ENCODE results near the gene PLA2G4F. TPM values are rescaled to one million over a fixed set of nuclear protein-coding genes. Genes with fewer than 3 reads are reported as not detected.

The PLA2G4F gene
- total RNA-seq, 1 experiment from 2014 or later: not detected

- Histone ChIP-seq H3K9me2 (replicated peaks; ENCODE audit: insufficient read depth, low read length) (no peaks in the 10 kb centered on the region), H4K20me1 (ENCODE audit: insufficient read depth, low read depth, low read length) (no peaks in the 10 kb centered on the region), H3K27ac (ENCODE audit: low read length) (no peak overlapping the region), H2AFZ (ENCODE audit: low read length) (no peak overlapping the region), H3K9ac (ENCODE audit: low read length) (no peak overlapping the region), H3K4me3 (ENCODE audit: low read length) (no peak overlapping the region), H3K9me3 (ENCODE audit: low read length) (no peaks in the 10 kb centered on the region), H3K79me2 (ENCODE audit: low read length) (no peaks in the 10 kb centered on the region), H3K27me3 (ENCODE audit: low read length) (no peaks in the 10 kb centered on the region), H3K36me3 (ENCODE audit: insufficient read depth, low read length) (no peaks in the 10 kb centered on the region), H3K4me1 (ENCODE audit: low read length) (peaks cover 23% of the 10 kb centered on the region), H3K4me2 (ENCODE audit: low read depth, low read length, poor library complexity, severe bottlenecking) (no peak overlapping the region)
- no peak for DNase-seq
Measured at GRCh38 chr15:42130246-42130986, 26.0 kb downstream of the PLA2G4F start.

GRCh38 chr15:42129364-42129763 lies 27.1 kb downstream of the PLA2G4F start:
- no peaks in the 10 kb centered on the region for H3K9me3 ChIP-seq (ENCODE audit: low read length)
- H3K27me3 ChIP-seq (ENCODE audit: low read length): no peaks in the 10 kb centered on the region
- no peaks in the 10 kb centered on the region for H3K9me2 ChIP-seq (replicated peaks; ENCODE audit: insufficient read depth, low read length)
- peaks cover 23% of the 10 kb centered on the region for H3K4me1 ChIP-seq (ENCODE audit: low read length)
- no peak for DNase-seq
- no peak overlapping the region for H3K4me3 ChIP-seq (ENCODE audit: low read length)
- H4K20me1 ChIP-seq (ENCODE audit: insufficient read depth, low read depth, low read length): no peaks in the 10 kb centered on the region
- H2AFZ ChIP-seq (ENCODE audit: low read length): no peak overlapping the region
- no peaks in the 10 kb centered on the region for H3K36me3 ChIP-seq (ENCODE audit: insufficient read depth, low read length)
- no peak overlapping the region for H3K9ac ChIP-seq (ENCODE audit: low read length)
- no peaks in the 10 kb centered on the region for H3K79me2 ChIP-seq (ENCODE audit: low read length)
- no peak overlapping the region for H3K4me2 ChIP-seq (ENCODE audit: low read depth, low read length, poor library complexity, severe bottlenecking)
- no peak overlapping the region for H3K27ac ChIP-seq (ENCODE audit: low read length)

GRCh38 chr15:42128476-42128875 lies 28.0 kb downstream of the PLA2G4F start:
- H3K27me3 ChIP-seq (ENCODE audit: low read length): no peaks in the 10 kb centered on the region
- H4K20me1 ChIP-seq (ENCODE audit: insufficient read depth, low read depth, low read length): no peaks in the 10 kb centered on the region
- no peaks in the 10 kb centered on the region for H3K9me3 ChIP-seq (ENCODE audit: low read length)
- no peak overlapping the region for H3K27ac ChIP-seq (ENCODE audit: low read length)
- no peaks in the 10 kb centered on the region for H3K9me2 ChIP-seq (replicated peaks; ENCODE audit: insufficient read depth, low read length)
- DNase-seq: no peak
- peaks cover 15% of the 10 kb centered on the region for H3K4me1 ChIP-seq (ENCODE audit: low read length)
- no peaks in the 10 kb centered on the region for H3K36me3 ChIP-seq (ENCODE audit: insufficient read depth, low read length)
- H3K79me2 ChIP-seq (ENCODE audit: low read length): no peaks in the 10 kb centered on the region
- no peak overlapping the region for H3K4me3 ChIP-seq (ENCODE audit: low read length)
- no peak overlapping the region for H3K4me2 ChIP-seq (ENCODE audit: low read depth, low read length, poor library complexity, severe bottlenecking)
- H2AFZ ChIP-seq (ENCODE audit: low read length): no peak overlapping the region
- no peak overlapping the region for H3K9ac ChIP-seq (ENCODE audit: low read length)

GRCh38 chr15:42123546-42123945 lies 32.9 kb downstream of the PLA2G4F start:
- Histone ChIP-seq H3K79me2 (ENCODE audit: low read length) (no peaks in the 10 kb centered on the region), H3K27me3 (ENCODE audit: low read length) (no peaks in the 10 kb centered on the region), H3K4me1 (ENCODE audit: low read length) (peaks cover 6% of the 10 kb centered on the region), H3K27ac (ENCODE audit: low read length) (no peak overlapping the region), H3K4me2 (ENCODE audit: low read depth, low read length, poor library complexity, severe bottlenecking) (no peak overlapping the region), H3K9me3 (ENCODE audit: low read length) (no peaks in the 10 kb centered on the region), H4K20me1 (ENCODE audit: insufficient read depth, low read depth, low read length) (no peaks in the 10 kb centered on the region), H3K36me3 (ENCODE audit: insufficient read depth, low read length) (no peaks in the 10 kb centered on the region), H2AFZ (ENCODE audit: low read length) (no peak overlapping the region), H3K9me2 (replicated peaks; ENCODE audit: insufficient read depth, low read length) (no peaks in the 10 kb centered on the region), H3K9ac (ENCODE audit: low read length) (no peak overlapping the region), H3K4me3 (ENCODE audit: low read length) (no peak overlapping the region)
- DNase-seq: no peak

- no peak overlapping the region for H3K4me2 ChIP-seq (ENCODE audit: low read depth, low read length, poor library complexity, severe bottlenecking)
- DNase-seq: no peak
Measured at GRCh38 chr15:42121682-42122081, 34.8 kb downstream of the PLA2G4F start.

GRCh38 chr15:42121021-42121420 lies 35.4 kb downstream of the PLA2G4F start:
- no peak overlapping the region for H2AFZ ChIP-seq (ENCODE audit: low read length)
- peaks cover 10% of the 10 kb centered on the region for H3K4me1 ChIP-seq (ENCODE audit: low read length)
- no peak overlapping the region for H3K4me3 ChIP-seq (ENCODE audit: low read length)
- no peaks in the 10 kb centered on the region for H3K9me2 ChIP-seq (replicated peaks; ENCODE audit: insufficient read depth, low read length)
- H4K20me1 ChIP-seq (ENCODE audit: insufficient read depth, low read depth, low read length): no peaks in the 10 kb centered on the region
- H3K9me3 ChIP-seq (ENCODE audit: low read length): no peaks in the 10 kb centered on the region
- H3K27me3 ChIP-seq (ENCODE audit: low read length): no peaks in the 10 kb centered on the region
- no peak for DNase-seq
- no peak overlapping the region for H3K27ac ChIP-seq (ENCODE audit: low read length)
- no peak overlapping the region for H3K9ac ChIP-seq (ENCODE audit: low read length)
- H3K4me2 ChIP-seq (ENCODE audit: low read depth, low read length, poor library complexity, severe bottlenecking): no peak overlapping the region
- no peaks in the 10 kb centered on the region for H3K79me2 ChIP-seq (ENCODE audit: low read length)
- no peaks in the 10 kb centered on the region for H3K36me3 ChIP-seq (ENCODE audit: insufficient read depth, low read length)

More at GRCh38 chr15:42121682-42122081, 34.8 kb downstream of the PLA2G4F start:
- Histone ChIP-seq H3K79me2 (ENCODE audit: low read length) (no peaks in the 10 kb centered on the region), H3K9ac (ENCODE audit: low read length) (no peak overlapping the region), H4K20me1 (ENCODE audit: insufficient read depth, low read depth, low read length) (no peaks in the 10 kb centered on the region), H2AFZ (ENCODE audit: low read length) (no peak overlapping the region), H3K4me1 (ENCODE audit: low read length) (peaks cover 10% of the 10 kb centered on the region), H3K9me2 (replicated peaks; ENCODE audit: insufficient read depth, low read length) (no peaks in the 10 kb centered on the region), H3K27me3 (ENCODE audit: low read length) (no peaks in the 10 kb centered on the region), H3K36me3 (ENCODE audit: insufficient read depth, low read length) (no peaks in the 10 kb centered on the region), H3K27ac (ENCODE audit: low read length) (no peak overlapping the region), H3K9me3 (ENCODE audit: low read length) (no peaks in the 10 kb centered on the region), H3K4me3 (ENCODE audit: low read length) (no peak overlapping the region)

- Histone ChIP-seq H3K27ac (ENCODE audit: low read length) (no peak overlapping the region), H3K4me3 (ENCODE audit: low read length) (no peak overlapping the region), H2AFZ (ENCODE audit: low read length) (no peak overlapping the region), H3K9ac (ENCODE audit: low read length) (no peak overlapping the region), H3K4me1 (ENCODE audit: low read length) (peaks cover 10% of the 10 kb centered on the region), H3K9me2 (replicated peaks; ENCODE audit: insufficient read depth, low read length) (no peaks in the 10 kb centered on the region), H3K36me3 (ENCODE audit: insufficient read depth, low read length) (no peaks in the 10 kb centered on the region), H3K4me2 (ENCODE audit: low read depth, low read length, poor library complexity, severe bottlenecking) (no peak overlapping the region), H3K79me2 (ENCODE audit: low read length) (no peaks in the 10 kb centered on the region), H3K27me3 (ENCODE audit: low read length) (no peaks in the 10 kb centered on the region), H3K9me3 (ENCODE audit: low read length) (no peaks in the 10 kb centered on the region), H4K20me1 (ENCODE audit: insufficient read depth, low read depth, low read length) (no peaks in the 10 kb centered on the region)
- DNase-seq: no peak
Measured at GRCh38 chr15:42120285-42120684, 36.2 kb downstream of the PLA2G4F start.

GRCh38 chr15:42119446-42119760 lies 37.0 kb downstream of the PLA2G4F start:
- H3K27ac ChIP-seq (ENCODE audit: low read length): no peak overlapping the region
- peaks cover 10% of the 10 kb centered on the region for H3K4me1 ChIP-seq (ENCODE audit: low read length)
- H3K9me3 ChIP-seq (ENCODE audit: low read length): no peaks in the 10 kb centered on the region
- H3K4me2 ChIP-seq (ENCODE audit: low read depth, low read length, poor library complexity, severe bottlenecking): no peak overlapping the region
- H3K9me2 ChIP-seq (replicated peaks; ENCODE audit: insufficient read depth, low read length): no peaks in the 10 kb centered on the region
- no peak overlapping the region for H2AFZ ChIP-seq (ENCODE audit: low read length)
- H4K20me1 ChIP-seq (ENCODE audit: insufficient read depth, low read depth, low read length): no peaks in the 10 kb centered on the region
- H3K9ac ChIP-seq (ENCODE audit: low read length): no peak overlapping the region
- H3K4me3 ChIP-seq (ENCODE audit: low read length): no peak overlapping the region
- no peak for DNase-seq
- no peaks in the 10 kb centered on the region for H3K27me3 ChIP-seq (ENCODE audit: low read length)
- H3K79me2 ChIP-seq (ENCODE audit: low read length): no peaks in the 10 kb centered on the region
- H3K36me3 ChIP-seq (ENCODE audit: insufficient read depth, low read length): no peaks in the 10 kb centered on the region

Data from Karpas-422 (cell line).